GM23248 (cell line): Measurements from ENCODE around the gene NEUROD2.

Experiments used
- EZH2 ChIP-seq: fragments of 200-600 bp; sonication (generic); IDR thresholded peaks from 2 replicates; pipeline ENCODE4 v1.6.1; 2018; ENCODE audit warnings: antibody characterized with exemption, mild to moderate bottlenecking; ENCODE audit not compliant: insufficient read depth, poor library complexity, severe bottlenecking
- EZH2phosphoT487 ChIP-seq: fragments of 200-600 bp; sonication (generic); IDR thresholded peaks from 2 replicates; pipeline ENCODE4 v1.6.1; 2018; ENCODE audit warnings: antibody characterized with exemption, moderate library complexity, mild to moderate bottlenecking, low read depth; ENCODE audit not compliant: insufficient read depth

GRCh38 chr17:39612291-39612894, 4.7 kb upstream of the NEUROD2 start:
- TF ChIP-seq EZH2 (no peak), EZH2phosphoT487 (no peak)
